DOHH2 (cell line): ENCODE data around the gene GP9.

Experiments
- H3F3A ChIP-seq: fragments of 200-600 bp; sonication (generic), shearing (Covaris generic); 2 replicates; pipeline ENCODE4 v1.6.0; 2016; ENCODE audit warnings: antibody characterized with exemption, mild to moderate bottlenecking; ENCODE audit not compliant: control insufficient read depth, insufficient read depth
- H3K27ac ChIP-seq: fragments of 200-600 bp; sonication (generic); 2 replicates; pipeline ENCODE4 v1.5.1; 2014; ENCODE audit warnings: low read depth, mild to moderate bottlenecking, low read length, moderate library complexity
- H3K27me3 ChIP-seq: fragments of 200-600 bp; sonication (generic); 2 replicates; pipeline ENCODE4 v1.6.1; 2014; ENCODE audit warnings: mild to moderate bottlenecking, low read length, mixed read lengths; ENCODE audit not compliant: control insufficient read depth
- H3K36me3 ChIP-seq: fragments of 200-600 bp; sonication (generic); 2 replicates; pipeline ENCODE4 v1.6.1; 2014; ENCODE audit warnings: mild to moderate bottlenecking, low read length, moderate library complexity, mixed read lengths; ENCODE audit not compliant: control insufficient read depth
- H3K4me1 ChIP-seq: fragments of 200-600 bp; sonication (generic); 2 replicates; pipeline ENCODE4 v1.6.1; 2014; ENCODE audit warnings: mild to moderate bottlenecking, low read length, mixed read lengths; ENCODE audit not compliant: control insufficient read depth
- H3K4me2 ChIP-seq: fragments of 200-600 bp; sonication (generic); 2 replicates; pipeline ENCODE4 v1.6.0; 2014; ENCODE audit warnings: mild to moderate bottlenecking, low read length, moderate library complexity
- H3K4me3 ChIP-seq: fragments of 200-600 bp; sonication (generic); 2 replicates; pipeline ENCODE4 v1.5.1; 2014; ENCODE audit warnings: mild to moderate bottlenecking, low read length, mixed read lengths
- H3K79me2 ChIP-seq: fragments of 200-600 bp; sonication (generic); 2 replicates; pipeline ENCODE4 v1.6.1; 2014; ENCODE audit warnings: mild to moderate bottlenecking, low read length, mixed read lengths; ENCODE audit not compliant: control insufficient read depth
- H3K9me2 ChIP-seq: fragments of 200-600 bp; sonication (generic); replicated peaks from 2 replicates; pipeline ENCODE4 v1.6.1; 2014; ENCODE audit warnings: mild to moderate bottlenecking, low read length, mixed read lengths; ENCODE audit not compliant: control insufficient read depth
- H3K9me3 ChIP-seq: fragments of 200-600 bp; sonication (generic); 2 replicates; pipeline ENCODE4 v1.6.1; 2014; ENCODE audit warnings: antibody characterized with exemption, low read length, mixed read lengths; ENCODE audit not compliant: control insufficient read depth, insufficient read depth
- H4K20me1 ChIP-seq: fragments of 200-600 bp; sonication (generic); 2 replicates; pipeline ENCODE4 v1.6.0; 2014; ENCODE audit warnings: low read depth, mild to moderate bottlenecking, antibody characterized with exemption, low read length, moderate library complexity; ENCODE audit not compliant: control insufficient read depth, insufficient read depth
- EZH2phosphoT487 ChIP-seq: fragments of 200-600 bp; sonication (generic); IDR thresholded peaks from 2 replicates; pipeline ENCODE4 v1.6.1; 2017; ENCODE audit warnings: borderline replicate concordance, mild to moderate bottlenecking, antibody characterized with exemption, low read length, moderate library complexity, mixed read lengths
- TF ChIP-seq, protein P1 (sequence below): fragments of 200-600 bp; sonication (generic); IDR thresholded peaks from one replicate; pipeline ENCODE4 v1.5.1; 2014; ENCODE audit warnings: antibody characterized with exemption, mild to moderate bottlenecking, low read depth, low read length; ENCODE audit not compliant: poor library complexity, severe bottlenecking

GP9 gene

DNA sequence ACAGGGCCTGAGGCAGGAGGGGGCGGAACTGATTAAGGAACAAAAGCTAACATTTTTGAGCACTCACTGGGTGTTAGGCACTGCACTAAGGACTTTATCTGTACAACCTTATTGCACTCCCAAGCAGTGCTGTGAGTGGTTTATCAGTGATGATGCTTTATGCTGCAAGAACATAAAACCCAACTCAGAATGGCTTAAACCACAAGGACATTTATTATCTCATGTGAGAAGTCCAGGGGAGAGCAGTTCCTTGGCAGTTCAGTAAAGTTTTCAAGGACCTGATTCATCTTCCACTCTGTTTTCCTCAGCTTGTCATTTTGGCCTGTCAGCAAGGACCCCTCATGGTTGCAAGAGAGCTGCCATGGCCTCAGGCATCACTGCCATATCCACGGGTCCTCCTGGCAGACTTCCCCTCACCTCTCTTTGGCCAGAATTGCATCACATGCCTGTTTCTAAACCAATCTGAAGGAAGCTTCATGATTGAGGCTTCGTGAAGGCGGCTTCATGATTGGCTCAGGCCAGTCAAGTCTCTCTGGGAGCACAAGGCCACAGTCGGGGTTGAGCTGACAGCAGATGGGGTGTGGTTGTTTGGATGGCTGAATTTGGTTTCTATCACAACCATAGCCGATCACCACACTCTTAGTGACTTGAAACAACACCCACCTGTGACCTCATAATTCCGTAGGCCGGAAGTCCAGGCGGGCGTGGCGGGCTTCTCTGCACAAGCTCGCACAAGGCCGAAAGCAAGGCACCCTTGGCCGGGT, 43.7 kb upstream of the GP9 start:
- no peaks in the 10 kb centered on the region for H3K9me3 ChIP-seq
- no peak for TF ChIP-seq EZH2phosphoT487
- TF ChIP-seq, protein P1, sequence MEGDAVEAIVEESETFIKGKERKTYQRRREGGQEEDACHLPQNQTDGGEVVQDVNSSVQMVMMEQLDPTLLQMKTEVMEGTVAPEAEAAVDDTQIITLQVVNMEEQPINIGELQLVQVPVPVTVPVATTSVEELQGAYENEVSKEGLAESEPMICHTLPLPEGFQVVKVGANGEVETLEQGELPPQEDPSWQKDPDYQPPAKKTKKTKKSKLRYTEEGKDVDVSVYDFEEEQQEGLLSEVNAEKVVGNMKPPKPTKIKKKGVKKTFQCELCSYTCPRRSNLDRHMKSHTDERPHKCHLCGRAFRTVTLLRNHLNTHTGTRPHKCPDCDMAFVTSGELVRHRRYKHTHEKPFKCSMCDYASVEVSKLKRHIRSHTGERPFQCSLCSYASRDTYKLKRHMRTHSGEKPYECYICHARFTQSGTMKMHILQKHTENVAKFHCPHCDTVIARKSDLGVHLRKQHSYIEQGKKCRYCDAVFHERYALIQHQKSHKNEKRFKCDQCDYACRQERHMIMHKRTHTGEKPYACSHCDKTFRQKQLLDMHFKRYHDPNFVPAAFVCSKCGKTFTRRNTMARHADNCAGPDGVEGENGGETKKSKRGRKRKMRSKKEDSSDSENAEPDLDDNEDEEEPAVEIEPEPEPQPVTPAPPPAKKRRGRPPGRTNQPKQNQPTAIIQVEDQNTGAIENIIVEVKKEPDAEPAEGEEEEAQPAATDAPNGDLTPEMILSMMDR, result peak; percentile 16
- H3K4me1 ChIP-seq, result peaks cover 30% of the 10 kb centered on the region
- peak overlapping the region; percentile 63 for H3K4me2 ChIP-seq
- peak overlapping the region; percentile 31 for H3K4me3 ChIP-seq
- no peaks in the 10 kb centered on the region for H3K9me2 ChIP-seq
- peak overlapping the region; percentile 47 for H3K27ac ChIP-seq
- no peaks in the 10 kb centered on the region for H3K36me3 ChIP-seq
- no peaks in the 10 kb centered on the region for H3K27me3 ChIP-seq
- no peaks in the 10 kb centered on the region for H3F3A ChIP-seq
- H4K20me1 ChIP-seq, result no peaks in the 10 kb centered on the region
- no peaks in the 10 kb centered on the region for H3K79me2 ChIP-seq

DNA sequence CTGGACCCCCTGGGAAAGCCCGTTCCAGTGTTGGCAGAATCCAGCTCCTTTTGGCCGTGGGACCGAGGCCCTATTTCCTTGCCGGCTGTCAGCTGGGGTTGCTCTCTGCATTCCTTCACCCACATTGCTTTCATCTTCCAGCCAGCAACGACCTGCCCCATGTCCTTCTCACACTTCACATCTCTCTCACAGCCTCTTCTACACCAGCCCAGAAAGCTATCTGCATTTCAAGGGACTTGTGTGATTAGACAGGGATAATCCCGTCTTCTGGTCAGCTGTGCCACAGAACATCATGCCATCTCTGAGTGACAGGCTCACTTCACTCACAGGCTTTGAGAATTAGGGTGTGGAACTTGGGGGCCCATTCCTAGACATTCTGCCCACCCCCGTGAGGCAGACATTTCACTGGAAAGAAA, 43.1 kb upstream of the GP9 start:
- H3K4me3 ChIP-seq, result no peak overlapping the region
- no peaks in the 10 kb centered on the region for H3F3A ChIP-seq
- no peak overlapping the region for H3K27ac ChIP-seq
- H3K4me1 ChIP-seq, result peaks cover 30% of the 10 kb centered on the region
- H4K20me1 ChIP-seq, result no peaks in the 10 kb centered on the region
- H3K9me3 ChIP-seq, result no peaks in the 10 kb centered on the region
- H3K4me2 ChIP-seq, result no peak overlapping the region
- no peaks in the 10 kb centered on the region for H3K9me2 ChIP-seq
- H3K79me2 ChIP-seq, result no peaks in the 10 kb centered on the region
- TF ChIP-seq, protein P1, result no peak
- no peak for TF ChIP-seq EZH2phosphoT487
- H3K36me3 ChIP-seq, result no peaks in the 10 kb centered on the region
- no peaks in the 10 kb centered on the region for H3K27me3 ChIP-seq

DNA sequence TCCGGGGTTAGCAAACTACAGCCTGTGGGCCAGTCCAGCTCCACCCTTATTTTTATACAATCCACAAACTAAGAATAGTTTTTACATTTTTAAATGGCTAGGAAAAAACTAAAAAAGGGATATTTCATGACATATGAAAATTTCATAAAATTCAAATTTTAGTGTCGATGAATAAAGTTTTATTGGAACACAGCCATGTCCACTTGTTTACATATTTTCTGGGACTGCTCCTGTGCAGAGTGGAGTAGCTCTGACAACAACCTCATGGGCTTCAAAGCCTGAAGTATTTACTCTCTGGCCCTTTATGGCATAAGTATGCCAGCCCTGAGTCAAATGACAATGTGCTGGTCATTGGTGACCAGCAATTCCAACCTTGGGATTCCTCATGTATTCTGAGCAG, 42.3 kb upstream of the GP9 start:
- Histone ChIP-seq H3K79me2 (no peaks in the 10 kb centered on the region), H3K4me2 (no peak overlapping the region), H3K9me2 (no peaks in the 10 kb centered on the region), H3K27me3 (no peaks in the 10 kb centered on the region), H4K20me1 (no peaks in the 10 kb centered on the region), H3K9me3 (no peaks in the 10 kb centered on the region), H3K36me3 (no peaks in the 10 kb centered on the region), H3K27ac (no peak overlapping the region), H3F3A (no peaks in the 10 kb centered on the region), H3K4me3 (no peak overlapping the region), H3K4me1 (peaks cover 30% of the 10 kb centered on the region)
- TF ChIP-seq, protein P1, result no peak
- no peak for TF ChIP-seq EZH2phosphoT487
